HL-60 (cell line): Measurements from ENCODE around the gene ROBO1.

Experiments
- CTCF ChIP-seq: IDR thresholded peaks from one replicate; pipeline ENCODE4 v1.5.1; 2011; ENCODE audit warnings: low read length, control low read depth, inconsistent platforms; ENCODE audit not compliant: insufficient read depth
- GABPA ChIP-seq: IDR thresholded peaks from 2 replicates; pipeline ENCODE4 v1.6.1; 2012; ENCODE audit warnings: low read depth

DNA sequence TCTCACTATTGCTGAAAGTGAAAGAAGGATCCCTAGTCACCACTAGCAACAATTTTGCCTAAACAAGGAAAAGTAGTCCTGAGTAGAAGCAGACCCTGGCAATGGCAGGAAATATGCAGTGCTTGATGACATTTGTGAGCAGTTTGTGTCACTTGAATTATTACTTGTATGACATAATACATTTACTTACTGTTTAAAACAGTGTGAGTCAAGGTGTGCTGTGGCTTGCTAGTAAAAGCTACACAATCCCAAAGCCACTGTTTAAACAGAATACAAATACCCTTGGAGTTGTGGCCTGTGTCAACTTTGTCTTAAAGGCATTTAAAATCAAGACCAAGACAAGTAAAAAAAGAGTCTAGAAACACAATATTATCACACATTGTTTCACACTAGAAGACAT lies 775.4 kb downstream of the ROBO1 start:
- TF ChIP-seq CTCF, result no peak
- TF ChIP-seq GABPA, result no peak
